ENCODE measurements around the gene DPM2. TPM values are rescaled to one million over a fixed set of nuclear protein-coding genes. Genes with fewer than 3 reads are reported as not detected.

DPM2 gene
- total RNA-seq, 1 experiment from 2014 or later, result 56.1 TPM

DNA sequence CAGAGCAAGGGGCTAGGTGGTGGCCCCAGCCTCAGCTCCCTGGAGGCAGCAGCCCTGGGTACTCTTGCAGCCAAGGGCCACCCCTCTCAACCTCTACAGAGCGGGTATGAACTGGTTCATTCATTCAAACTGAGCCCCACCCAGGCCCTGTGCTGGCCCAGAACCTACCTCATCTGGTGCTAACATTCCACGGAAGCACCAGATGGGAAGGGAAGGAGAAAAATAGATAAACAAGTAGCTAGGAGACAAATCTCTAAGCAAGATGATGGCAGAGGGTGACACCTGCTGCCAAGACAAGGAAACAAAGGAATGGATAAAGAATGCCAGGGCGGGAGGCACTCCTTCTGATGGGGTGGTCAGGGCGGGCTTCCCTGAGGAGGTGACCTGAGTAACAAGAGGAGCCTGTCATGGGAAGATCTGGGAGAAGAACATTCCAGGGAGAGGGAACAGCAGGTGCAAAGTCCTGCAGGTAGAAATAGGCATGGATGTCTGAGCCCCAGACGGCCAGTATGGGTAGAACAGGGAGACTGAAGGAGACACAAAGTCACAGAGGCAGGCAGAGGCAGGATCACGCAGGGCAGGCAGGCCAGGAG is 26.9 kb downstream of the DPM2 start (continued):
- TF ChIP-seq MXD4 (CRISPR knock-in tag; IDR thresholded peaks at IDR 0.05; ENCODE audit: borderline replicate concordance) (no peak), ZNF396 (CRISPR knock-in tag; IDR thresholded peaks at IDR 0.05; ENCODE audit: borderline replicate concordance) (no peak), GABPB1 (CRISPR knock-in tag; IDR thresholded peaks at IDR 0.05) (no peak), CREM (CRISPR knock-in tag; IDR thresholded peaks at IDR 0.05) (no peak), GRHL2 (CRISPR knock-in tag; IDR thresholded peaks at IDR 0.05; ENCODE audit: insufficient replicate concordance, severe bottlenecking) (no peak), FOXP1 (CRISPR knock-in tag; IDR thresholded peaks at IDR 0.05; ENCODE audit: borderline replicate concordance) (no peak), NR1H2 (CRISPR knock-in tag; IDR thresholded peaks at IDR 0.05) (no peak), EMX1 (CRISPR knock-in tag; IDR thresholded peaks at IDR 0.05) (no peak), ZNF416 (CRISPR knock-in tag; IDR thresholded peaks at IDR 0.05) (no peak), FOXK1 (CRISPR knock-in tag; IDR thresholded peaks at IDR 0.05) (no peak)
- TF ChIP-seq, protein P1, sequence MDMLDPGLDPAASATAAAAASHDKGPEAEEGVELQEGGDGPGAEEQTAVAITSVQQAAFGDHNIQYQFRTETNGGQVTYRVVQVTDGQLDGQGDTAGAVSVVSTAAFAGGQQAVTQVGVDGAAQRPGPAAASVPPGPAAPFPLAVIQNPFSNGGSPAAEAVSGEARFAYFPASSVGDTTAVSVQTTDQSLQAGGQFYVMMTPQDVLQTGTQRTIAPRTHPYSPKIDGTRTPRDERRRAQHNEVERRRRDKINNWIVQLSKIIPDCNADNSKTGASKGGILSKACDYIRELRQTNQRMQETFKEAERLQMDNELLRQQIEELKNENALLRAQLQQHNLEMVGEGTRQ (CRISPR knock-in tag; IDR thresholded peaks at IDR 0.05), result no peak
- TF ChIP-seq, protein P2, sequence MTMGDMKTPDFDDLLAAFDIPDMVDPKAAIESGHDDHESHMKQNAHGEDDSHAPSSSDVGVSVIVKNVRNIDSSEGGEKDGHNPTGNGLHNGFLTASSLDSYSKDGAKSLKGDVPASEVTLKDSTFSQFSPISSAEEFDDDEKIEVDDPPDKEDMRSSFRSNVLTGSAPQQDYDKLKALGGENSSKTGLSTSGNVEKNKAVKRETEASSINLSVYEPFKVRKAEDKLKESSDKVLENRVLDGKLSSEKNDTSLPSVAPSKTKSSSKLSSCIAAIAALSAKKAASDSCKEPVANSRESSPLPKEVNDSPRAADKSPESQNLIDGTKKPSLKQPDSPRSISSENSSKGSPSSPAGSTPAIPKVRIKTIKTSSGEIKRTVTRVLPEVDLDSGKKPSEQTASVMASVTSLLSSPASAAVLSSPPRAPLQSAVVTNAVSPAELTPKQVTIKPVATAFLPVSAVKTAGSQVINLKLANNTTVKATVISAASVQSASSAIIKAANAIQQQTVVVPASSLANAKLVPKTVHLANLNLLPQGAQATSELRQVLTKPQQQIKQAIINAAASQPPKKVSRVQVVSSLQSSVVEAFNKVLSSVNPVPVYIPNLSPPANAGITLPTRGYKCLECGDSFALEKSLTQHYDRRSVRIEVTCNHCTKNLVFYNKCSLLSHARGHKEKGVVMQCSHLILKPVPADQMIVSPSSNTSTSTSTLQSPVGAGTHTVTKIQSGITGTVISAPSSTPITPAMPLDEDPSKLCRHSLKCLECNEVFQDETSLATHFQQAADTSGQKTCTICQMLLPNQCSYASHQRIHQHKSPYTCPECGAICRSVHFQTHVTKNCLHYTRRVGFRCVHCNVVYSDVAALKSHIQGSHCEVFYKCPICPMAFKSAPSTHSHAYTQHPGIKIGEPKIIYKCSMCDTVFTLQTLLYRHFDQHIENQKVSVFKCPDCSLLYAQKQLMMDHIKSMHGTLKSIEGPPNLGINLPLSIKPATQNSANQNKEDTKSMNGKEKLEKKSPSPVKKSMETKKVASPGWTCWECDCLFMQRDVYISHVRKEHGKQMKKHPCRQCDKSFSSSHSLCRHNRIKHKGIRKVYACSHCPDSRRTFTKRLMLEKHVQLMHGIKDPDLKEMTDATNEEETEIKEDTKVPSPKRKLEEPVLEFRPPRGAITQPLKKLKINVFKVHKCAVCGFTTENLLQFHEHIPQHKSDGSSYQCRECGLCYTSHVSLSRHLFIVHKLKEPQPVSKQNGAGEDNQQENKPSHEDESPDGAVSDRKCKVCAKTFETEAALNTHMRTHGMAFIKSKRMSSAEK (CRISPR knock-in tag; IDR thresholded peaks at IDR 0.05; ENCODE audit: borderline replicate concordance), result no peak
- TF ChIP-seq, protein P3, sequence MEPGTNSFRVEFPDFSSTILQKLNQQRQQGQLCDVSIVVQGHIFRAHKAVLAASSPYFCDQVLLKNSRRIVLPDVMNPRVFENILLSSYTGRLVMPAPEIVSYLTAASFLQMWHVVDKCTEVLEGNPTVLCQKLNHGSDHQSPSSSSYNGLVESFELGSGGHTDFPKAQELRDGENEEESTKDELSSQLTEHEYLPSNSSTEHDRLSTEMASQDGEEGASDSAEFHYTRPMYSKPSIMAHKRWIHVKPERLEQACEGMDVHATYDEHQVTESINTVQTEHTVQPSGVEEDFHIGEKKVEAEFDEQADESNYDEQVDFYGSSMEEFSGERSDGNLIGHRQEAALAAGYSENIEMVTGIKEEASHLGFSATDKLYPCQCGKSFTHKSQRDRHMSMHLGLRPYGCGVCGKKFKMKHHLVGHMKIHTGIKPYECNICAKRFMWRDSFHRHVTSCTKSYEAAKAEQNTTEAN (CRISPR knock-in tag; IDR thresholded peaks at IDR 0.05), result no peak
- TF ChIP-seq, protein P4, sequence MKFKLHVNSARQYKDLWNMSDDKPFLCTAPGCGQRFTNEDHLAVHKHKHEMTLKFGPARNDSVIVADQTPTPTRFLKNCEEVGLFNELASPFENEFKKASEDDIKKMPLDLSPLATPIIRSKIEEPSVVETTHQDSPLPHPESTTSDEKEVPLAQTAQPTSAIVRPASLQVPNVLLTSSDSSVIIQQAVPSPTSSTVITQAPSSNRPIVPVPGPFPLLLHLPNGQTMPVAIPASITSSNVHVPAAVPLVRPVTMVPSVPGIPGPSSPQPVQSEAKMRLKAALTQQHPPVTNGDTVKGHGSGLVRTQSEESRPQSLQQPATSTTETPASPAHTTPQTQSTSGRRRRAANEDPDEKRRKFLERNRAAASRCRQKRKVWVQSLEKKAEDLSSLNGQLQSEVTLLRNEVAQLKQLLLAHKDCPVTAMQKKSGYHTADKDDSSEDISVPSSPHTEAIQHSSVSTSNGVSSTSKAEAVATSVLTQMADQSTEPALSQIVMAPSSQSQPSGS (CRISPR knock-in tag; IDR thresholded peaks at IDR 0.05; ENCODE audit: borderline replicate concordance, low read depth), result no peak

DNA sequence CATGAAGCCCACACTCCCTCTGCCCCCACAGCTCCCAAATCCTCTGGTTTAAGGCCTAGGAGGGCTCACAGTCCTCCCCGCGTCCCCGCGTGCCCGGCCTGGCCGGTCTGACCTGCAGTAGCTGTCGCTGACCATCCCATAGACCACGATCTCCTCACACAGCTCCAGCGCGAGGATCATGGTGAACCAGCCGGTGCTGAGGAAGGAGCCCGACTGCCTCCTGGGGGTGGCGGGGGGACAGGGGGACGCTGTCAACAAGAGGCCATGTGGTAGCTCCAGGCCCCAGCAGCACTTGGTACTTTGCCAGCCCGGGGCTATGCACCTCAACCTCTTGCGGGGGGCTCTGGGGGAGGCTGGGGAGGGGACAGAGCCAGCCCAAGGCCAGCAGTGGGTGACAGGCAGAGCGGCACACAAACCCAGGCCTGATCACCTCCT is 27.8 kb downstream of the DPM2 start:
- H3K27me3 Mint-ChIP-seq (ENCODE audit: low read depth), result no peaks in the 10 kb centered on the region
- H3K36me3 Mint-ChIP-seq, result peaks cover 6% of the 10 kb centered on the region; the same call in 1 of the 2 replicates
- no peak overlapping the region for H3K4me3 Mint-ChIP-seq
- no peak for ATAC-seq
- H3K4me1 Mint-ChIP-seq, result peaks cover 6% of the 10 kb centered on the region
- POLR2A ChIA-PET, result no interaction called here
- TF ChIP-seq FOXP1 (CRISPR knock-in tag; IDR thresholded peaks at IDR 0.05; ENCODE audit: borderline replicate concordance) (no peak), IRF2 (CRISPR knock-in tag; IDR thresholded peaks at IDR 0.05; ENCODE audit: borderline replicate concordance, low read depth) (no peak), CREB1 (CRISPR knock-in tag; IDR thresholded peaks at IDR 0.05) (no peak), ZNF396 (CRISPR knock-in tag; IDR thresholded peaks at IDR 0.05; ENCODE audit: borderline replicate concordance) (no peak), ZNF219 (CRISPR knock-in tag; IDR thresholded peaks at IDR 0.05; ENCODE audit: borderline replicate concordance) (no peak), GABPB1 (CRISPR knock-in tag; IDR thresholded peaks at IDR 0.05) (no peak), OVOL2 (CRISPR knock-in tag; IDR thresholded peaks at IDR 0.05; ENCODE audit: borderline replicate concordance) (no peak), EMX1 (CRISPR knock-in tag; IDR thresholded peaks at IDR 0.05) (no peak), PRRX2 (CRISPR knock-in tag; IDR thresholded peaks at IDR 0.05) (no peak), TCF7 (CRISPR knock-in tag; IDR thresholded peaks at IDR 0.05; ENCODE audit: low read depth) (no peak), MXD4 (CRISPR knock-in tag; IDR thresholded peaks at IDR 0.05; ENCODE audit: borderline replicate concordance) (no peak), NFE2L1 (CRISPR knock-in tag; IDR thresholded peaks at IDR 0.05) (no peak), NR1H2 (CRISPR knock-in tag; IDR thresholded peaks at IDR 0.05) (no peak)
- TF ChIP-seq, protein P5, sequence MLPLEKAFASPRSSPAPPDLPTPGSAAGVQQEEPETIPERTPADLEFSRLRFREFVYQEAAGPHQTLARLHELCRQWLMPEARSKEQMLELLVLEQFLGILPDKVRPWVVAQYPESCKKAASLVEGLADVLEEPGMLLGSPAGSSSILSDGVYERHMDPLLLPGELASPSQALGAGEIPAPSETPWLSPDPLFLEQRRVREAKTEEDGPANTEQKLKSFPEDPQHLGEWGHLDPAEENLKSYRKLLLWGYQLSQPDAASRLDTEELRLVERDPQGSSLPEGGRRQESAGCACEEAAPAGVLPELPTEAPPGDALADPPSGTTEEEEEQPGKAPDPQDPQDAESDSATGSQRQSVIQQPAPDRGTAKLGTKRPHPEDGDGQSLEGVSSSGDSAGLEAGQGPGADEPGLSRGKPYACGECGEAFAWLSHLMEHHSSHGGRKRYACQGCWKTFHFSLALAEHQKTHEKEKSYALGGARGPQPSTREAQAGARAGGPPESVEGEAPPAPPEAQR (CRISPR knock-in tag; IDR thresholded peaks at IDR 0.05), result no peak
- TF ChIP-seq, protein P6, sequence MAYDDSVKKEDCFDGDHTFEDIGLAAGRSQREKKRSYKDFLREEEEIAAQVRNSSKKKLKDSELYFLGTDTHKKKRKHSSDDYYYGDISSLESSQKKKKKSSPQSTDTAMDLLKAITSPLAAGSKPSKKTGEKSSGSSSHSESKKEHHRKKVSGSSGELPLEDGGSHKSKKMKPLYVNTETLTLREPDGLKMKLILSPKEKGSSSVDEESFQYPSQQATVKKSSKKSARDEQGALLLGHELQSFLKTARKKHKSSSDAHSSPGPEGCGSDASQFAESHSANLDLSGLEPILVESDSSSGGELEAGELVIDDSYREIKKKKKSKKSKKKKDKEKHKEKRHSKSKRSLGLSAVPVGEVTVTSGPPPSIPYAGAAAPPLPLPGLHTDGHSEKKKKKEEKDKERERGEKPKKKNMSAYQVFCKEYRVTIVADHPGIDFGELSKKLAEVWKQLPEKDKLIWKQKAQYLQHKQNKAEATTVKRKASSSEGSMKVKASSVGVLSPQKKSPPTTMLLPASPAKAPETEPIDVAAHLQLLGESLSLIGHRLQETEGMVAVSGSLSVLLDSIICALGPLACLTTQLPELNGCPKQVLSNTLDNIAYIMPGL (CRISPR knock-in tag; IDR thresholded peaks at IDR 0.05), result no peak
- no peak for DNase-seq (ENCODE audit: low spot score)
- CTCF ChIA-PET, result interaction anchor here (1.1 to 1.6 kb wide), 7 partner anchors 11 to 208 kb away, joined by 3 to 8 read pairs (median 4); no protein-coding TSS in a partner anchor
- H3K27ac Mint-ChIP-seq, result no peak overlapping the region
- H3K9me3 Mint-ChIP-seq, result no peaks in the 10 kb centered on the region
